Panc1 (cell line): ENCODE results near the gene NHEJ1. TPM values are rescaled to one million over a fixed set of nuclear protein-coding genes. Genes with fewer than 3 reads are reported as not detected.

Experiments used
- ATAC-seq: fragments of 200-7000 bp; cut with Tn5 transposase; 2 replicates; pipeline ENCODE4 v1.9.1; 2020; ENCODE audit warnings: mild to moderate bottlenecking, moderate library complexity
- BruUV-seq: library from RNA; stranded (reverse); fragments of 400-500 nt; replicated peaks from 2 replicates; lab custom pipeline; 2021; lab: Mats Ljungman, UMichigan
- CTCF ChIA-PET: fragments of 300-600 bp; sonication (Branson Sonifier 250); formaldehyde crosslinking; loops from one replicate; lab custom pipeline; 2022; ENCODE audit warnings: antibody characterized with exemption; lab: Charles Lee
- POLR2A ChIA-PET: fragments of 300-600 bp; sonication (Branson Sonifier 250); formaldehyde crosslinking; loops from one replicate; lab custom pipeline; 2022; ENCODE audit warnings: antibody characterized with exemption; lab: Charles Lee
- DNase-seq: peaks from one replicate; pipeline ENCODE4 v3.0.0-alpha.2; 2010; ENCODE audit warnings: low read depth, low spot score
- H3K27ac ChIP-seq: 2 replicates; pipeline ENCODE4 v1.5.1; 2011; ENCODE audit warnings: mild to moderate bottlenecking, low read length, inconsistent platforms
- H3K27me3 ChIP-seq: fragments of 200-500 bp; sonication (Bioruptor generic); 2 replicates; pipeline ENCODE4 v1.6.0; 2014; ENCODE audit warnings: low read length, inconsistent platforms; ENCODE audit not compliant: control insufficient read depth, insufficient read depth
- H3K36me3 ChIP-seq: fragments of 200-500 bp; sonication (Bioruptor generic); 2 replicates; pipeline ENCODE4 v1.5.1; 2014; ENCODE audit warnings: inconsistent platforms, mild to moderate bottlenecking, low read length, moderate library complexity; ENCODE audit not compliant: control insufficient read depth, insufficient read depth
- H3K4me1 ChIP-seq: 2 replicates; pipeline ENCODE4 v1.5.1; 2011; ENCODE audit warnings: inconsistent platforms, mild to moderate bottlenecking, low read length, moderate library complexity; ENCODE audit not compliant: control insufficient read depth, insufficient read depth
- H3K4me3 ChIP-seq, 2 experiments: 2 replicates each; pipeline ENCODE4 v1.5.1; 2011 to 2012; ENCODE audit warnings: low read depth in 2 of 2, low read length in 2 of 2, mild to moderate bottlenecking in 2 of 2, inconsistent platforms in 1 of 2, moderate library complexity in 1 of 2
- H3K9me3 ChIP-seq: fragments of 200-500 bp; sonication (Bioruptor generic); 2 replicates; pipeline ENCODE4 v1.5.1; 2014; ENCODE audit warnings: low read depth, mild to moderate bottlenecking, inconsistent platforms, low read length, moderate library complexity; ENCODE audit not compliant: control insufficient read depth, insufficient read depth
- POLR2AphosphoS5 ChIP-seq: IDR thresholded peaks from 2 replicates; pipeline ENCODE4 v1.6.1; 2012; ENCODE audit warnings: mild to moderate bottlenecking, low read depth, low read length, moderate library complexity
- REST ChIP-seq, 2 experiments: IDR thresholded peaks; 2 replicates each; pipeline ENCODE4 v1.6.1; 2011 to 2012; ENCODE audit warnings: low read depth in 2 of 2, control low read depth in 1 of 2, low read length in 1 of 2, mild to moderate bottlenecking in 1 of 2, moderate library complexity in 1 of 2; ENCODE audit not compliant: insufficient read depth in 1 of 2
- SIN3A ChIP-seq: IDR thresholded peaks from 2 replicates; pipeline ENCODE4 v1.6.1; 2012; ENCODE audit warnings: low read depth, mild to moderate bottlenecking, low read length, moderate library complexity, borderline replicate concordance; ENCODE audit not compliant: insufficient read depth
- TCF7L2 ChIP-seq: IDR thresholded peaks from 2 replicates; pipeline ENCODE4 v1.6.1; 2011; ENCODE audit warnings: mild to moderate bottlenecking, low read depth, low read length, inconsistent platforms
- in situ Hi-C: cut with HindIII; loops from 2 replicates; pipeline ENCODE4 v1.10.0; 2016; ENCODE audit warnings: low sequenced_read_pairs, low pct_unique_long_range_greater_than_20kb
- intact Hi-C: fragments of 100-400 bp; cut with micrococcal nuclease; formaldehyde crosslinking; loops from one replicate; pipeline ENCODE4 v1.10.0; 2022; ENCODE audit not compliant: unreplicated experiment
- total RNA-seq: library from RNA; stranded (reverse); gene quantifications from one replicate; pipeline ENCODE4 v1.2.1, GENCODE V29; 2021; ENCODE audit not compliant: unreplicated experiment

Gene NHEJ1
- total RNA-seq, 1 experiment from 2014 or later: 18.2 TPM

- H3K36me3 ChIP-seq: peaks cover 25% of the 10 kb centered on the region
- TF ChIP-seq SIN3A (no peak), POLR2AphosphoS5 (no peak), REST (IDR thresholded peaks at IDR 0.05; ENCODE audit: insufficient read depth in 1 of 2, low read depth in 2 of 2, low read length in 1 of 2) (no peak)
- CTCF ChIA-PET: no interaction called here
- no peaks in the 10 kb centered on the region for H3K27me3 ChIP-seq
- H3K9me3 ChIP-seq: no peaks in the 10 kb centered on the region
- no TSS peak for BruUV-seq
- no peak overlapping the region for H3K4me3 ChIP-seq
- DNase-seq (no peak), ATAC-seq (no peak)
- in situ Hi-C loops (no loop called here), intact Hi-C loops (no loop called here)
- H3K4me1 ChIP-seq: peaks cover 10% of the 10 kb centered on the region
- no peak overlapping the region for H3K27ac ChIP-seq
- POLR2A ChIA-PET: interaction anchor here (0.6 kb wide), 2 partner anchors 96 to 242 kb away, joined by 4 to 17 read pairs; no protein-coding TSS in a partner anchor
Measured at GRCh38 chr2:219182331-219183150, 21.9 kb upstream of the NHEJ1 start.

- H3K9me3 ChIP-seq: no peaks in the 10 kb centered on the region
- POLR2A ChIA-PET: no interaction called here
- DNase-seq: no peak
- CTCF ChIA-PET: no interaction called here
- ATAC-seq: no peak
- no peak overlapping the region for H3K27ac ChIP-seq
- intact Hi-C loops: no loop called here
- BruUV-seq: no TSS peak
- H3K36me3 ChIP-seq: peaks cover 25% of the 10 kb centered on the region
- in situ Hi-C loops: no loop called here
- no peaks in the 10 kb centered on the region for H3K27me3 ChIP-seq
- H3K4me3 ChIP-seq: no peak overlapping the region
- peaks cover 10% of the 10 kb centered on the region for H3K4me1 ChIP-seq
- TF ChIP-seq SIN3A (no peak), TCF7L2 (no peak), POLR2AphosphoS5 (no peak), REST (IDR thresholded peaks at IDR 0.05; ENCODE audit: insufficient read depth in 1 of 2, low read depth in 2 of 2, low read length in 1 of 2) (no peak)
Measured at GRCh38 chr2:219181531-219181930, 20.9 kb upstream of the NHEJ1 start.
